ENCODE measurements around the gene OR4N5.
"Not testable (repeated sequence)": the region's sequence is repeated elsewhere in the genome, so short reads cannot be mapped to it uniquely, and the experiment has no call there.

DNA sequence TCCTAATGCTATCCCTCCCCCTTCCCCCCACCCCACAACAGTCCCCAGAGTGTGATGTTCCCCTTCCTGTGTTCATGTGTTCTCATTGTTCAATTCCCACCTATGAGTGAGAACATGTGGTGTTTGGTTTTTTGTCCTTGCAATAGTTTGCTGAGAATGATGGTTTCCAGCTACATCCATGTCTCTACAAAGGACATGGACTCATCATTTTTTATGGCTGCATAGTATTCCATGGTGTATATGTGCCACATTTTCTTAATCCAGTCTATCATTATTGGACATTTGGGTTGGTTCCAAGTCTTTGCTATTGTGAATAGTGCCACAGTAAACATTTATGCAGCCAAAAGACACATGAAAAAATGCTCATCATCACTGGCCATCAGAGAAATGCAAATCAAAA lies 35.6 kb downstream of the OR4N5 start:
- TF ChIP-seq, protein P1, sequence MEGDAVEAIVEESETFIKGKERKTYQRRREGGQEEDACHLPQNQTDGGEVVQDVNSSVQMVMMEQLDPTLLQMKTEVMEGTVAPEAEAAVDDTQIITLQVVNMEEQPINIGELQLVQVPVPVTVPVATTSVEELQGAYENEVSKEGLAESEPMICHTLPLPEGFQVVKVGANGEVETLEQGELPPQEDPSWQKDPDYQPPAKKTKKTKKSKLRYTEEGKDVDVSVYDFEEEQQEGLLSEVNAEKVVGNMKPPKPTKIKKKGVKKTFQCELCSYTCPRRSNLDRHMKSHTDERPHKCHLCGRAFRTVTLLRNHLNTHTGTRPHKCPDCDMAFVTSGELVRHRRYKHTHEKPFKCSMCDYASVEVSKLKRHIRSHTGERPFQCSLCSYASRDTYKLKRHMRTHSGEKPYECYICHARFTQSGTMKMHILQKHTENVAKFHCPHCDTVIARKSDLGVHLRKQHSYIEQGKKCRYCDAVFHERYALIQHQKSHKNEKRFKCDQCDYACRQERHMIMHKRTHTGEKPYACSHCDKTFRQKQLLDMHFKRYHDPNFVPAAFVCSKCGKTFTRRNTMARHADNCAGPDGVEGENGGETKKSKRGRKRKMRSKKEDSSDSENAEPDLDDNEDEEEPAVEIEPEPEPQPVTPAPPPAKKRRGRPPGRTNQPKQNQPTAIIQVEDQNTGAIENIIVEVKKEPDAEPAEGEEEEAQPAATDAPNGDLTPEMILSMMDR (IDR thresholded peaks at IDR 0.05; ENCODE audit: poor library complexity, severe bottlenecking) = not testable (repeated sequence)
- TF ChIP-seq, protein P2, sequence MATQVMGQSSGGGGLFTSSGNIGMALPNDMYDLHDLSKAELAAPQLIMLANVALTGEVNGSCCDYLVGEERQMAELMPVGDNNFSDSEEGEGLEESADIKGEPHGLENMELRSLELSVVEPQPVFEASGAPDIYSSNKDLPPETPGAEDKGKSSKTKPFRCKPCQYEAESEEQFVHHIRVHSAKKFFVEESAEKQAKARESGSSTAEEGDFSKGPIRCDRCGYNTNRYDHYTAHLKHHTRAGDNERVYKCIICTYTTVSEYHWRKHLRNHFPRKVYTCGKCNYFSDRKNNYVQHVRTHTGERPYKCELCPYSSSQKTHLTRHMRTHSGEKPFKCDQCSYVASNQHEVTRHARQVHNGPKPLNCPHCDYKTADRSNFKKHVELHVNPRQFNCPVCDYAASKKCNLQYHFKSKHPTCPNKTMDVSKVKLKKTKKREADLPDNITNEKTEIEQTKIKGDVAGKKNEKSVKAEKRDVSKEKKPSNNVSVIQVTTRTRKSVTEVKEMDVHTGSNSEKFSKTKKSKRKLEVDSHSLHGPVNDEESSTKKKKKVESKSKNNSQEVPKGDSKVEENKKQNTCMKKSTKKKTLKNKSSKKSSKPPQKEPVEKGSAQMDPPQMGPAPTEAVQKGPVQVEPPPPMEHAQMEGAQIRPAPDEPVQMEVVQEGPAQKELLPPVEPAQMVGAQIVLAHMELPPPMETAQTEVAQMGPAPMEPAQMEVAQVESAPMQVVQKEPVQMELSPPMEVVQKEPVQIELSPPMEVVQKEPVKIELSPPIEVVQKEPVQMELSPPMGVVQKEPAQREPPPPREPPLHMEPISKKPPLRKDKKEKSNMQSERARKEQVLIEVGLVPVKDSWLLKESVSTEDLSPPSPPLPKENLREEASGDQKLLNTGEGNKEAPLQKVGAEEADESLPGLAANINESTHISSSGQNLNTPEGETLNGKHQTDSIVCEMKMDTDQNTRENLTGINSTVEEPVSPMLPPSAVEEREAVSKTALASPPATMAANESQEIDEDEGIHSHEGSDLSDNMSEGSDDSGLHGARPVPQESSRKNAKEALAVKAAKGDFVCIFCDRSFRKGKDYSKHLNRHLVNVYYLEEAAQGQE (IDR thresholded peaks at IDR 0.05; ENCODE audit: borderline replicate concordance) = not testable (repeated sequence)
- not testable (repeated sequence) for TF ChIP-seq SMC3 (conservative IDR thresholded peaks at IDR 0.05; ENCODE audit: poor library complexity); POLR2AphosphoS5 (IDR thresholded peaks at IDR 0.05); EP300 (conservative IDR thresholded peaks at IDR 0.05; ENCODE audit: poor library complexity, severe bottlenecking); EZH2 (IDR thresholded peaks at IDR 0.05; ENCODE audit: borderline replicate concordance, insufficient read depth, low read length, poor library complexity, severe bottlenecking); TAF1 (IDR thresholded peaks at IDR 0.05; ENCODE audit: low read depth)
